Measurements from ENCODE around the gene PTPN14.
"Not testable (repeated sequence)": the region's sequence is repeated elsewhere in the genome, so short reads cannot be mapped to it uniquely, and the experiment has no call there.

Gene PTPN14

DNA sequence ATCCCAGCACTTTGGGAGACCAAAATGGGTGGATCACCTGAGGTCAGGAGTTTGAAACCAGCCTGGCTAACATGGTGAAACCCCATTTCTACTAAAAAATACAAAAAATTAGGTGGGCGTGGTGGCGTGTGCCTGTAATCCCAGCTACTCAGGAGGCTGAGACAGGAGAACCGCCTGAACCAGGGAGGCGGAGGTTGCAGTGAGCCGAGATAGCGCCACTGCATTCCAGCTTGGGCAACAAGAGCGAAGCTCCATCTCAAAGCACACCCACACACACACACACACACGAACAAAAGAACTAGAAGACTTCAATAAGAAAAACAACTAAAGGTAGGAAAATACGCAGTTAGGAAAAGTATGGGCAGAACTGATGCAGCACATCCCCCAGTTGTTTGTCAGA, 29.9 kb downstream of the PTPN14 start:
- H3K27me3 Mint-ChIP-seq, result peaks cover 46% of the 10 kb centered on the region
- not testable (repeated sequence) for H3K36me3 Mint-ChIP-seq (ENCODE audit: insufficient read depth); H3K4me3 Mint-ChIP-seq; DNase-seq (ENCODE audit: low spot score in 2 of 2); H3K27ac Mint-ChIP-seq (ENCODE audit: low read depth); H3K4me1 Mint-ChIP-seq; H3K9me3 Mint-ChIP-seq; ATAC-seq (replicated peaks; ENCODE audit: extremely low read depth, poor library complexity, severe bottlenecking)

DNA sequence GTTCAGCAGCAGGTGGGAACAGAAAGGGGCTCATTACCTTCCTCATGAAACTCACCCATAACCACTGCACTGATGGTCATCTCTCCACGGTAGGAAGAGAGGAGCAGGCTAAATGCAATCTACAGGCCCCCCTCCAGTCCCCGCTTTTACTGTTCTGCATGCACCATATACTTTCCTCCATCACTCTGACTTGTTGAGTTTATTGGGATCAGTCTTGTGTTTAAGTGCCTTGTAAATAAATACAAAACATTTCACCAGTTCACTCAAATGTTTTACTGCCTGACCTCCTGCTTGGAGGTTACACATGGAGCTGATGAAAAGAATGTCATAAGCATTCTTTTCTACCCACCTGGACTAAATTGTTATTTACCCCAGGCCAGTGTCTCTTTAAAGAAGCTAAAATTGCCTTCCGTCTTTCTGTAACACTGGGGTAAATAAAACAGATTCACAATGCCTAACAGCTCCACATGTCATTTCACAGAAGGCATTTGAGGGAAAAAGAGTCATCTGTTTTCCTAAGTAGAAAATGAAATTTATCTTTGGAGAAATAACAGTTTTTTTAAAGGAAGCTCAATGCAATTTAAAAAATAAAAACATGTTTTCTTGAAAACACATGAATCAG, 30.7 kb downstream of the PTPN14 start:
- Mint-ChIP-seq H3K4me3 (no peak overlapping the region), H3K9me3 (no peaks in the 10 kb centered on the region), H3K36me3 (ENCODE audit: insufficient read depth) (no peaks in the 10 kb centered on the region), H3K27ac (ENCODE audit: low read depth) (no peak overlapping the region), H3K27me3 (peaks cover 38% of the 10 kb centered on the region), H3K4me1 (peaks cover 4% of the 10 kb centered on the region)
- no peak for DNase-seq (ENCODE audit: low spot score in 2 of 2)
- ATAC-seq (replicated peaks; ENCODE audit: extremely low read depth, poor library complexity, severe bottlenecking), result no peak

DNA sequence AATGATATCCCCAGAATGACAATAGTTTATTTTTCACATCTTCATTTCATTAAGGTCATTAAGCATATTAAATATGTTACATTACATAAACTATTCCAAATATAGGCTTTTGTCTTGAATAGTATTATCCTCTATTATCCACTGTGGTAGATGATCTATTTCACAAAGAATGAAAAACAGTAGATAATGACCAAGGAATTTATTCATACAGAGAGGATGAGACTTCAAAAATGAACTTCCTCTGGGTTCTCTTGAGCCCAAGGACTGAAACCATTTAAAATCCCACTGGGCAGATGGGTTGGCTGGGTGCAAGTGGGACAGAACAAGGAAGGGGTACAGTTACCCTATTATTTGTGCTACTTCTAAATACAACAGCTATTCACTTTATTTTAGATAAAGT, 33.0 kb downstream of the PTPN14 start:
- DNase-seq (ENCODE audit: low spot score in 2 of 2) (no peak), ATAC-seq (replicated peaks; ENCODE audit: extremely low read depth, poor library complexity, severe bottlenecking) (no peak)
- Mint-ChIP-seq H3K27me3 (peaks cover 32% of the 10 kb centered on the region), H3K4me3 (no peak overlapping the region), H3K4me1 (no peaks in the 10 kb centered on the region), H3K36me3 (ENCODE audit: insufficient read depth) (no peaks in the 10 kb centered on the region), H3K9me3 (no peaks in the 10 kb centered on the region), H3K27ac (ENCODE audit: low read depth) (no peak overlapping the region)

DNA sequence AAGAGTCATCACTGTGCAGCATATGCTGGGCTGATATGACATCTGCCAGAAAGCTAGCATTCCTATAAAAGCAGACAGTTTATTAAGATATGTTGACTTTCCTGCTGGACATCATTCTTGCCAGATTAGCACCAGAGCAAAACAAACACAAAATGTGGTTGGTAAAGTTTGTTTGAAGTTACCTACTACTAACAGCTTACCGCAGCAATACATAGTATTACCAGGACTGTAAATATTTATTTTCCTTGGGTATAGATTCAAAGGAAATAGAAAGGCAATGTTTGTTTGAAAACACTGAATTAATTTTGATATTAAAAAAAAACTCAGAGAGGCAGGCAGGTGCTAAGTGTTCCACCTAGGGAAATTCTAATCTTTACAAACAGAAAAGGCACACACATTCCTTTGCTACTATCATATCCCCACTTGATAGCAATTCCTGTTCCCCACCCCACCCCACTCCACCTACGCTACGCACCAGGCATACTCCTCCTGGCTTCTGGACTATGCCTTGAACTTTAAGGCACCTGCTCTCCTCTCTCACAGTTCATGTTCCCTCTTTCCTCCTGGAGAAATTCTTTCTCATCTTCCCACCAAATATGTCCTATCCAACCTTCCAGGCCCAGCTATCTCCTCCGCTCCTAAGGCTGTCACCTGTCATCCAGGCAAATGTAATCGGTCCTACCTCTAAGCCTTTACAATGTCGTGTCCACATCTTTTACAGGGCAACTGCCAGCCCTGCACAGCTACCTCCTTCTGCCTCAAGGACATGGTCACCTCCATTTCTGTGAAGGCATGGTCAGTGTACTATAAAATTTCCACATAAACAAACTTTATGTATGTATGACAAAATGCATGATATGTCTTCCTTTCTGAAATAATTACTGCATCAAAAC, 34.7 kb downstream of the PTPN14 start:
- H3K9me3 Mint-ChIP-seq, result no peaks in the 10 kb centered on the region
- H3K27ac Mint-ChIP-seq (ENCODE audit: low read depth), result no peak overlapping the region
- no peaks in the 10 kb centered on the region for H3K36me3 Mint-ChIP-seq (ENCODE audit: insufficient read depth)
- H3K4me1 Mint-ChIP-seq, result no peaks in the 10 kb centered on the region
- H3K27me3 Mint-ChIP-seq, result peaks cover 49% of the 10 kb centered on the region
- DNase-seq (ENCODE audit: low spot score in 2 of 2) (no peak), ATAC-seq (replicated peaks; ENCODE audit: extremely low read depth, poor library complexity, severe bottlenecking) (no peak)
- H3K4me3 Mint-ChIP-seq, result no peak overlapping the region

DNA sequence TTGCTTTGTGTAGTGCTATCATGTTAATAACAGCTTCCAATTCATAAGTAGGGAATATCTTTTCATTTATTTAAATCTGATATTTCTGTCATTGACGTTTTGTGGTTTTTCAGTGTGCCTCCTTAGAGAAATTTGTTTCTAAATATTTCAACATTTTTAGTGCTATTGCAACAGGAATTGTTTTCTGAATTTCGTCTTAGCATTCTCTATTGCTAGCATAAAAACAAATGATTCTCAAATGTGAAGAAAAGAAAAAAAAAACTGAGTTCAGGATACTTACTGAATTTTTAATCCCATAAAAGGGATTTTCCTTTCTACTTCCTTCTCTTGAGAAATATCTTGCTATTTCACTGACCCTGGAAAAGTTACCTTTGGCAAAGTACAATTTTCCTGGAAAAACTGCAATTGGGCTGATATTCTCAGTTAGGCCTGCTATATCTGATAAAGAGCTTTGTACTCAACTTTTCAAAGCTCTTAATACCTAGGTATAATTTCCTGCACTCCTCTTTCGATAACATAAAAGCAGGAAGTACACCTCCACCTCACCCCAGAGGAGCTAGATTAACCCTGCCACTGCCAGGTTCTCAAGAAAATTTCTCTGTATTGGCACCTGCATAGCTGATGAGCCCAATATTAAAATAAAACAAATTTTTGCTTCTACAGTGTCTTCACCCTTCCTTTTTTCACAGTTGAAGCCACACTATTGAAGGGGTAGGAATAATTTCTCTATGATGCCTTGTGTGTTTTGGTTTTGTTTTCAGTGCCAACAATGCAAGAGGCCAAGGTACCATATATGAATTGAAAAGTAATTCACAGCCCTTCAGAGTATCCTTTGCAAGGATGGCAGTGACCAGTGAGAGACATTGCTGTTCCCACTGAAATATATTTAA, 35.6 kb downstream of the PTPN14 start:
- no peaks in the 10 kb centered on the region for H3K36me3 Mint-ChIP-seq (ENCODE audit: insufficient read depth)
- ATAC-seq (replicated peaks; ENCODE audit: extremely low read depth, poor library complexity, severe bottlenecking) (no peak), DNase-seq (ENCODE audit: low spot score in 2 of 2) (no peak)
- no peaks in the 10 kb centered on the region for H3K4me1 Mint-ChIP-seq
- H3K4me3 Mint-ChIP-seq, result no peak overlapping the region
- peaks cover 49% of the 10 kb centered on the region for H3K27me3 Mint-ChIP-seq
- H3K27ac Mint-ChIP-seq (ENCODE audit: low read depth), result no peak overlapping the region
- H3K9me3 Mint-ChIP-seq, result no peaks in the 10 kb centered on the region

DNA sequence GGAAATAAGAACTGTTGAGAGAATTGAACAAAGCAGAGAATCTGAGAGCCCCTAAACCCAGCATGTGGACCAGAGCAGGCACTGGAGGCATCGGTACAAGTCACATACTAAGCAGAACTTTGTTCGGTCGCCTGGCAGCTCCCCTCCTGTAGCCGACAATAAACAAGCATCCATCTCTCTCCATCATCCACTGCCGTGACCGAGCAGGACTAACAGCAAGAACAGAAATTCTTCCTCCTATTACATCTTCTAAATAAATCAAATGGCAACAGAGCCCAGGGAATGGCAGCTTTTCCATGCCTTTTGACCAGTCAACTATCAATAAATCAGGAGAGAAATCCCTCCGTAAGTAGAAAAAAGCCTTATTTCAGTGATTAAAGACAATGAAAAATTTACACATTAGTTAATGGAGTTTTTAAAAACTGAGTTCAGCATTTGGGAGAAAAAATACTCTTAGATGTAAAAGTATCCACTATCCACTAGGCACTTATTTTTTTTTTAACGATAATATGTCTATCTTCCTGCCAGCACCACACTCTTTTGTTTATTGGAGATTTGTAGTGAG, 36.5 kb downstream of the PTPN14 start:
- ATAC-seq (replicated peaks; ENCODE audit: extremely low read depth, poor library complexity, severe bottlenecking), result no peak
- Mint-ChIP-seq H3K4me1 (no peaks in the 10 kb centered on the region), H3K36me3 (ENCODE audit: insufficient read depth) (no peaks in the 10 kb centered on the region), H3K9me3 (no peaks in the 10 kb centered on the region), H3K4me3 (no peak overlapping the region), H3K27me3 (peaks cover 49% of the 10 kb centered on the region), H3K27ac (ENCODE audit: low read depth) (no peak overlapping the region)
- DNase-seq (ENCODE audit: low spot score in 2 of 2), result no peak

DNA sequence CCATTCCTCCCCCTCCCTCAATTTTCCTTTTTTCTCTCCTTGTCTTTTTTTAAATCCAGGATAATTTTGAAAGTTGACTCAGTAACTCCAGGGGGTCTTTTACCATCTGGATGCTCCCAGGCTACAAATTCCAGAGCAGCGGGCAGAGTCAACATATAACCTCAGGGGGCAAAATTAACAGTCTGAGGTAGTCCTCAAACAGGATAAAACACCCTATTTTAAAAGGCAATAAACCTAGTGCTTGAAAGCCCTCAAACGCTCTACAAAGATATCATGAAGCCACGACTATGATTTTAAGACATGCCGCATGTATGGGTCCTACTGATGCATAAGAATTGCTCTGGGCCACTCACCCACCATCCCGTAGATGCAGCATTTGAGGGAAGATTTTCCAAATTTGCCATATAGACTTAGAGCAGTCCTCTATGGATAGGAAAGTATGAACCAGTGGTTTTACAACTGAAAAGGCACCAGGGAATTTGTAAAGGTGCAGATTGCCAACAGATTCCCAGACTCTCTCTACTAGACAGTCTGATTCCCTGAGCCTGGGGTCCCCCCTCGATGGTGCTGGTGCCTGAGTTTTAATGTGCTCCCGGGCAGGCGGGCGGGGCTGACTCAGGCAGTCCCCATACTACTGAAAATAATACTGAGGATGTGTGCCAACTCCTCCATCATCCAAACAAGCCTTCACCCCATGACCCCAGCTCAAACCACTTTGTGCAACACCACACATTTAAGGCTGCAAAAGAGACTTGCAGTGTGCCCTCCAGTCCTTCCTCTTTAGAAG, 37.2 kb downstream of the PTPN14 start:
- no peaks in the 10 kb centered on the region for H3K36me3 Mint-ChIP-seq (ENCODE audit: insufficient read depth)
- H3K9me3 Mint-ChIP-seq, result no peaks in the 10 kb centered on the region
- ATAC-seq (replicated peaks; ENCODE audit: extremely low read depth, poor library complexity, severe bottlenecking), result no peak
- DNase-seq (ENCODE audit: low spot score in 2 of 2), result no peak
- H3K27ac Mint-ChIP-seq (ENCODE audit: low read depth), result no peak overlapping the region
- no peaks in the 10 kb centered on the region for H3K4me1 Mint-ChIP-seq
- H3K4me3 Mint-ChIP-seq, result no peak overlapping the region
- peaks cover 49% of the 10 kb centered on the region for H3K27me3 Mint-ChIP-seq

DNA sequence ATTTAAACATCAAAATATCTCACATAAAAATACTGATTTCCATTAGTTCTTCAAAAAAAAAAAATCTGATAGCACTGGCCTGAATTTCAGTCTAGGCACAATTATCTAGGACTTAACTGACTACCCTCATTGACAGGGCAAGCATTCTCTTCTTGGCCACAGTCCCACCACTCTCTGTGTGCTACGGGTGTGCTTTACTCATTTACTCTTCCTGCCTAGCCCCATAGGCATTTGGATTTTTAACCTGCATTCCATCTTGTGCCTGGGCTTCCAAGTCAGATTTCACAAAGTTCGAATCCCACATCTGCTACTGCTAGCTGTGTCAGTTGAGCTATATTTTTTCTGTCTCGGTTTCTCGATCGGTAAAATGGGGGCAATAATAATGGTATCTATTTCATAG, 38.0 kb downstream of the PTPN14 start:
- DNase-seq (ENCODE audit: low spot score in 2 of 2) (no peak), ATAC-seq (replicated peaks; ENCODE audit: extremely low read depth, poor library complexity, severe bottlenecking) (no peak)
- no peak overlapping the region for H3K27ac Mint-ChIP-seq (ENCODE audit: low read depth)
- no peaks in the 10 kb centered on the region for H3K4me1 Mint-ChIP-seq
- peaks cover 49% of the 10 kb centered on the region for H3K27me3 Mint-ChIP-seq
- H3K4me3 Mint-ChIP-seq, result no peak overlapping the region
- H3K36me3 Mint-ChIP-seq (ENCODE audit: insufficient read depth), result no peaks in the 10 kb centered on the region
- H3K9me3 Mint-ChIP-seq, result no peaks in the 10 kb centered on the region

DNA sequence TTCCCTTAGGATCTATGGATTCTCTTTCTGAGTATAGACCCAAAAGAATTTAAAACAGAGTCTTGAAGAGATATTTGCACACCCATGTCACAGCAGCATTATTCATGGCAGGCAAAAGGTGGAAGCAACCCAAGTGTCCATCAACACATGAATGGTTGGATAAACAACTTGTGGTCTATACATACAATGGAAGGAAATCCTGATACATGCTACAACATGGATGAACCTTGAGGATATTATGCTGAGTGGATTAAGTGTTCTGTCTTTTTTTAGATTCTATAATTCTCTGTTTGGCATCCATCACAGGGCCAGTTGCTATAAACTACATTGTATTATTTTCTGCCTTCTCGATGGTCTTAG, 39.8 kb downstream of the PTPN14 start:
- Mint-ChIP-seq H3K27ac (ENCODE audit: low read depth) (no peak overlapping the region), H3K36me3 (ENCODE audit: insufficient read depth) (no peaks in the 10 kb centered on the region)

DNA sequence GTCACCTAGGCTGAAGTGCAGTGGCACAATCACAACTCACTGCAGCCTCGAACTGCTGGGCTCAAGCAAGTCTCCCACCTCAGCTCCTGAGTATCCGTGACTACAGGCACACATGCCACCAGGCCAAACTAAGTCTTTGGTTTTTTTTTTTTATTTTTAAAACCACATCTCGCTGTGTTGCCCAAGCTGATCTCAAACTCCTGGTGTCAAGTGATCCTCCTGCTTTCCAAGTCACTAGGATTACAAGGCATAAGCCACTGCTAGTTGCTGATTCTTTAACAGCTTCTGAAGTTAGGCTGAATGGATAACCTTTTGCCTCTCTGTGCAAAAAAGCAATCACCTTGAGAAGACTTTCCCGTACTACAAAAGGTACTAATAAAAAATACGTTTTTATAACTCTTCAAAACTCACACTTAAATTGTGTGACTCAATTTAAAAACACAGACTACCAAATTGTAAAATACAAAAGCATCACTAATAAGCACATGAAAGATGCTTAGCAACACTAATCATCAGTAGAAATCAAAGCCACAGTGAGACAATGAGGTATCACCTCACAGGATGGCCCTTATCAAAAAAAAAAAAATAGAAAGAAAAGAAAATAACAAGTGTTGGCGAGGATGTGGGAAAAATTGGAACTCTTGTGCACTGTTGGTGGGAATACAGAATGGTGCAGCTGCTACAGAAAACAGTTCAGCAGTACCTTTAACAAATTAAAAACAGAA, 40.3 kb downstream of the PTPN14 start:
- H3K9me3 Mint-ChIP-seq, result no peaks in the 10 kb centered on the region
- no peaks in the 10 kb centered on the region for H3K36me3 Mint-ChIP-seq (ENCODE audit: insufficient read depth)
- no peak overlapping the region for H3K4me3 Mint-ChIP-seq

More for the DNA sequence above, 39.8 kb downstream of the PTPN14 start:
- ATAC-seq (replicated peaks; ENCODE audit: extremely low read depth, poor library complexity, severe bottlenecking), result no peak
- Mint-ChIP-seq H3K9me3 (no peaks in the 10 kb centered on the region), H3K4me3 (no peak overlapping the region), H3K27me3 (peaks cover 31% of the 10 kb centered on the region), H3K4me1 (no peaks in the 10 kb centered on the region)
- DNase-seq (ENCODE audit: low spot score in 2 of 2), result no peak

DNA sequence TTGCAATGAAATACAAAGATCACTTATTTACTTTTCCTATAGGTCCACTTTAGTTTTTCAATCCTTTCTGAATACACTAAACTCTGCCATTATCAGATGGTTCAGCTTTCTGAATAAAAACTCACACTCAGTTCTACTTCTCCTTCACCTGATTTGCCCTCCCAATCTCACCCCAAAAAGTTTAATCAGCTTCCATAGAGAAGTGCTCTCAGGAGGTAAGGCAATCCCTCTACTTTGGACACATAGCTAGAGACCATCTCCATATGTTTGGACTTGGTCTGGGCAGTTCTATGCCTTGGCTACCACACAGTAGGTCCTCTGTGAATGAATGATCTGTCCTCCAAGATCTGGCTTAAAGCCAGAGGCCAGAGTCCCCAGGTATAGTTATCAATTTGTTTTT, 40.9 kb downstream of the PTPN14 start:
- no peak overlapping the region for H3K4me3 Mint-ChIP-seq
- no peaks in the 10 kb centered on the region for H3K36me3 Mint-ChIP-seq (ENCODE audit: insufficient read depth)
- H3K27me3 Mint-ChIP-seq, result peaks cover 32% of the 10 kb centered on the region
- no peaks in the 10 kb centered on the region for H3K9me3 Mint-ChIP-seq
- no peaks in the 10 kb centered on the region for H3K4me1 Mint-ChIP-seq
- ATAC-seq (replicated peaks; ENCODE audit: extremely low read depth, poor library complexity, severe bottlenecking) (no peak), DNase-seq (ENCODE audit: low spot score in 2 of 2) (no peak)
- H3K27ac Mint-ChIP-seq (ENCODE audit: low read depth), result no peak overlapping the region

More for the DNA sequence above, 40.3 kb downstream of the PTPN14 start:
- ATAC-seq (replicated peaks; ENCODE audit: extremely low read depth, poor library complexity, severe bottlenecking) (no peak), DNase-seq (ENCODE audit: low spot score in 2 of 2) (no peak)
- Mint-ChIP-seq H3K27ac (ENCODE audit: low read depth) (no peak overlapping the region), H3K27me3 (peaks cover 30% of the 10 kb centered on the region), H3K4me1 (no peaks in the 10 kb centered on the region)
